Trophoblast cell (in vitro differentiated cells and primary cell): Measurements from ENCODE around the gene HOXB6.

Experiments used
- DNase-seq, 2 donors: peaks; one replicate each; pipeline ENCODE4 v3.0.0-alpha.2; 2016
- H2AFZ ChIP-seq: 2 replicates; pipeline ENCODE4 v1.6.1; 2013; ENCODE audit warnings: low read length, moderate library complexity, mild to moderate bottlenecking; ENCODE audit not compliant: insufficient read depth, poor library complexity
- H2AK5ac ChIP-seq: 2 replicates; pipeline ENCODE4 v1.6.1; 2013; ENCODE audit warnings: mild to moderate bottlenecking, low read length
- H2BK120ac ChIP-seq: 2 replicates; pipeline ENCODE4 v1.6.1; 2013; ENCODE audit warnings: low read length, mild to moderate bottlenecking, moderate library complexity; ENCODE audit not compliant: insufficient read depth, poor library complexity
- H2BK12ac ChIP-seq: 2 replicates; pipeline ENCODE4 v1.6.1; 2013; ENCODE audit warnings: mild to moderate bottlenecking, low read length, moderate library complexity
- H2BK5ac ChIP-seq: 2 replicates; pipeline ENCODE4 v1.6.1; 2013; ENCODE audit warnings: low read length, low read depth, moderate library complexity, mild to moderate bottlenecking; ENCODE audit not compliant: poor library complexity
- H3K14ac ChIP-seq: 2 replicates; pipeline ENCODE4 v1.6.1; 2013; ENCODE audit warnings: mild to moderate bottlenecking, low read length
- H3K18ac ChIP-seq: 2 replicates; pipeline ENCODE4 v1.6.1; 2013; ENCODE audit warnings: mild to moderate bottlenecking, low read length
- H3K23ac ChIP-seq: 2 replicates; pipeline ENCODE4 v1.6.1; 2013; ENCODE audit warnings: low read length
- H3K27ac ChIP-seq: 2 replicates; pipeline ENCODE4 v1.5.1; 2013; ENCODE audit warnings: low read depth, mild to moderate bottlenecking, inconsistent platforms, low read length, moderate library complexity
- H3K27me3 ChIP-seq: 2 replicates; pipeline ENCODE4 v1.6.1; 2013; ENCODE audit warnings: inconsistent platforms, mild to moderate bottlenecking, low read length, moderate library complexity; ENCODE audit not compliant: insufficient read depth
- H3K36me3 ChIP-seq, 2 experiments: 1 replicate in 1 of 2; 2 replicates in 1 of 2; pipeline ENCODE4 v1.6.1; 2013; ENCODE audit warnings: low read length in 2 of 2, mild to moderate bottlenecking in 2 of 2, moderate library complexity in 1 of 2; ENCODE audit not compliant: insufficient read depth in 2 of 2, control insufficient read depth in 1 of 2
- H3K4ac ChIP-seq: 2 replicates; pipeline ENCODE4 v1.6.1; 2013; ENCODE audit warnings: low read depth, mild to moderate bottlenecking, low read length, moderate library complexity
- H3K4me1 ChIP-seq, 2 experiments: 1 replicate in 1 of 2; 2 replicates in 1 of 2; pipeline ENCODE4 v1.6.1; 2013; ENCODE audit warnings: low read length in 2 of 2, mild to moderate bottlenecking in 2 of 2, moderate library complexity in 1 of 2; ENCODE audit not compliant: insufficient read depth in 2 of 2, control insufficient read depth in 1 of 2
- H3K4me2 ChIP-seq: 2 replicates; pipeline ENCODE4 v1.6.1; 2013; ENCODE audit warnings: inconsistent platforms, mild to moderate bottlenecking, low read length, moderate library complexity
- H3K4me3 ChIP-seq: 2 replicates; pipeline ENCODE4 v1.5.1; 2013; ENCODE audit warnings: mild to moderate bottlenecking, low read depth, low read length, inconsistent platforms
- H3K79me1 ChIP-seq: one replicate; pipeline ENCODE4 v1.6.1; 2013; ENCODE audit warnings: low read length
- H3K79me2 ChIP-seq: 2 replicates; pipeline ENCODE4 v1.6.1; 2013; ENCODE audit warnings: low read length, mild to moderate bottlenecking; ENCODE audit not compliant: control insufficient read depth, insufficient read depth, poor library complexity
- H3K9ac ChIP-seq: 2 replicates; pipeline ENCODE4 v1.6.1; 2013; ENCODE audit warnings: mild to moderate bottlenecking, low read length
- H3K9me3 ChIP-seq: 2 replicates; pipeline ENCODE4 v1.6.1; 2013; ENCODE audit warnings: low read depth, mild to moderate bottlenecking, control low read depth, inconsistent platforms, low read length; ENCODE audit not compliant: insufficient read depth
- H4K12ac ChIP-seq: 2 replicates; pipeline ENCODE4 v1.6.1; 2013; ENCODE audit warnings: low read depth, mild to moderate bottlenecking, low read length, moderate library complexity
- H4K8ac ChIP-seq: 2 replicates; pipeline ENCODE4 v1.6.1; 2013; ENCODE audit warnings: low read depth, mild to moderate bottlenecking, low read length, moderate library complexity
- H4K91ac ChIP-seq: one replicate; pipeline ENCODE4 v1.6.1; 2013; ENCODE audit warnings: low read depth, mild to moderate bottlenecking, low read length, moderate library complexity
- WGBS: extraction: QIAGEN DNeasy Blood & Tissue Kit; methylation state at CpG from one replicate; pipeline ENCODE4 v1.1.7; 2013; ENCODE audit warnings: missing lambda C conversion rate; ENCODE audit not compliant: insufficient read length, insufficient coverage; ENCODE audit errors: extremely low coverage; 5-methylcytosine and 5-hydroxymethylcytosine counted together

Gene HOXB6

DNA sequence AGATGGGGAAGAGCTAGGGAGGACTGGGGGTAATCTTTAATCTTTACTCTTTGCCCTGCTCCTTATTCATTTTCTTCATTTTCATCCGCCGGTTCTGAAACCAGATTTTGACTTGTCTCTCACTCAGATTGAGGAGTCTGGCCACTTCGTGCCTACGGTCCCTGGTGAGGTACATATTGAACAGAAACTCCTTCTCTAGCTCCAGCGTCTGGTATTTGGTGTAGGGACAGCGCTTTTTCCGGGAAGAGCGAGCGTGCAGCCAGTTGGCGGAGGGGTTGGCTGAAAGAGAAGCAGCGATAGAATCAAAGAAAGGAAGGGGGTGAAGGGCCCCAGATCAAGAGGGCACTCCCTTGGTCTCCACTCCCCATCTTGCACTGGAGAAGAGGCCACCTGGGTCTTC is 18.1 kb upstream of the HOXB6 start:
- no peak overlapping the region for H2BK120ac ChIP-seq
- H3K36me3 ChIP-seq = no peaks in the 10 kb centered on the region
- H3K79me2 ChIP-seq = no peaks in the 10 kb centered on the region
- no peak for DNase-seq
- no peak overlapping the region for H3K4ac ChIP-seq
- no CpG with 5 or more reads among the region's 11 CpGs for WGBS
- H3K14ac ChIP-seq = no peak overlapping the region
- no peak overlapping the region for H4K91ac ChIP-seq
- H3K18ac ChIP-seq = no peak overlapping the region
- peaks cover 95% of the 10 kb centered on the region for H3K27me3 ChIP-seq
- H4K8ac ChIP-seq = no peak overlapping the region
- H3K4me1 ChIP-seq = peaks cover 9 to 18% of the 10 kb centered on the region in 2 experiments
- no peaks in the 10 kb centered on the region for H3K79me1 ChIP-seq
- no peak overlapping the region for H2BK5ac ChIP-seq
- H3K23ac ChIP-seq = no peak overlapping the region
- H2AFZ ChIP-seq = no peak overlapping the region
- H2AK5ac ChIP-seq = no peak overlapping the region
- H4K12ac ChIP-seq = no peak overlapping the region
- H3K9me3 ChIP-seq = peaks cover 13% of the 10 kb centered on the region
- H3K9ac ChIP-seq = peak overlapping the region; percentile 25
- H2BK12ac ChIP-seq = no peak overlapping the region
- H3K27ac ChIP-seq = no peak overlapping the region
- no peak overlapping the region for H3K4me2 ChIP-seq
- no peak overlapping the region for H3K4me3 ChIP-seq

DNA sequence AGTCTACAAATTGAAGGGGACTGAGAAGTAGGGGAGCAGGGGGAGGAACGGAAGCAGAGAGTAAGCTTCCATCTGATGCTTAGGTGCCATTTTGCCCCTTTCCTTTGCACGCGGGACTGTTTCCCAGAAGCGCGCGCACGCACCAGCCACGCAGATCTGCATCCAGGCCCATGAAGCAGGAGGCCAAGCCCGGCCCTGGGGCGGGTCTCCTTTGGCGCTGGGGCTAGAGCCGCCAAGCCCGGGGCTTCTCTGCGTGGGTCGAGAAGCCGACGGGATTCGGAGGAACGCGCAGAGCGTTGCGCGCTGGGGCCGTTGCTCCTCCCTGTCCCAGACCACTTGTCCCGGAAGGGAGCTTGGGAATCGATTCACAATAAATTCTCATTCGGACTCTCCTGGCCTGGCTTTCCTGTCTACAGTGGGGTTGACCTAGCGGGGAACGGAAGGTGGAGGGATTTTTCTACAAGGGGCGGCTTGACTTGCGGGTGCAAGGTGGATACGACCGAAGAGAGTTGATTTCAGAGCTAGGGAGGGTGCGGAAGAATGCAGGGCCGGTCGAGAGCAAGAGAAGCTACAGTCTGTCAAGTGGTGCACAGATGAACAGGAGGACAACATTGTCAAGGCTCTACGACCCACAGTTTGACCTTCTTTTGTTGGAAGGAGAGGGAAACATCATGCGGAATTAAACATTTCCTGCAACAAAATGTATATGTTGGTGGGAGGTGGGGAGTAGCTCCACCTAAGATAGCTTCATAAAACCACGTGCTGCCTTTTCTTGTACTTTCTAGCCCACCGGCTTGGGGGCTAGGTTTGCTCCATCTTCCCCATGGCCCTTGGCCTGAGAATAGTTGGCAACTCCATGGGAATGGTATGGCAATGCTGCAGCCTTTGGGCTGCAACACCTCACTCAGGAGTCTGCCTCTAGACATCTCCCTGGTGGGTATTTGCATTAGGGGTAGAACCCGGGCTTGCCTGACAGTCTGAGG is 16.9 kb upstream of the HOXB6 start:
- Histone ChIP-seq H3K14ac (no peak overlapping the region), H2BK120ac (no peak overlapping the region), H2BK12ac (no peak overlapping the region), H4K8ac (no peak overlapping the region), H3K27ac (no peak overlapping the region), H3K4me1 (peaks cover 10 to 18% of the 10 kb centered on the region in 2 experiments), H3K4ac (no peak overlapping the region), H3K4me2 (no peak overlapping the region), H3K9ac (no peak overlapping the region), H3K36me3 (no peaks in the 10 kb centered on the region), H3K79me1 (no peaks in the 10 kb centered on the region), H2AK5ac (no peak overlapping the region), H3K27me3 (peaks cover 95% of the 10 kb centered on the region), H2AFZ (no peak overlapping the region), H3K4me3 (no peak overlapping the region), H3K18ac (no peak overlapping the region), H3K79me2 (no peaks in the 10 kb centered on the region), H3K23ac (no peak overlapping the region), H4K12ac (no peak overlapping the region), H3K9me3 (peaks cover 13% of the 10 kb centered on the region), H4K91ac (no peak overlapping the region), H2BK5ac (no peak overlapping the region)
- WGBS = no CpG with 5 or more reads among the region's 41 CpGs
- no peak for DNase-seq

DNA sequence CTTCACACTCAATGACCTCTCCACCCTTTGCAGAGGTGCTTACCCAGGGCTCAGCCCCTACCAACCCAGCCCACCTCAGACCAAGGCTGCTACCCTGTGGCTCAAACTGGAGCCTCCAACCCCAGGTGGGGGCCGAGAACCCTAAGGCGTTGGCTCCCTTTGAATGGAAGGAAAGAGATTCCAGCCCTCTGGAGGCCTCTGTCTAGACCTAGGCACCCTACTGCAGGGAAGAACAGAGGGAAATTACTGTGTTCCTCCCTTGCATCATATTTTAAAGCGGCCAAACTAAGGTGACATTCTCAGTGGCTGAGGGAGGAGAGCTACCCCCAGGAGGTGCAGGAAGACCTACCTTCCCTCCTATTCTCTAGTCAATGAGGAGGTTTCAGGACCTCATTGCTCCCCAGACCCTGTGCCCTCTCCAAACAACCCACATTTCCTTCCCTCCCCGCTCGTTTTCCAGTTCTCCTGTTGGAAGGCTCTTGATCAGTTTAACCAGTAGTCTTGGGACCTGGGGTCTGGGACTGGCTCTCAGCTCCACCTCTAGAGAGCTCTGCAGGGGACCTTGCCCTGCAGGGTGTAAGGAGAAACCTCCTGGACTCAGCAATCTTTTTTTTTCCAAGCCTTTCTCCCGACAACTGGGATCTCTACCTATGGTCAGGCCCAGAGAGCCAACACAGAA is 15.8 kb upstream of the HOXB6 start:
- Histone ChIP-seq H3K18ac (no peak overlapping the region), H3K9ac (no peak overlapping the region), H3K9me3 (peaks cover 15% of the 10 kb centered on the region), H2AK5ac (no peak overlapping the region), H3K4me1 (peaks cover 8 to 11% of the 10 kb centered on the region in 2 experiments), H3K27me3 (peaks cover 95% of the 10 kb centered on the region), H4K8ac (no peak overlapping the region), H3K4me3 (no peak overlapping the region), H3K14ac (no peak overlapping the region), H4K12ac (no peak overlapping the region), H3K79me1 (no peaks in the 10 kb centered on the region), H2BK12ac (no peak overlapping the region), H3K79me2 (no peaks in the 10 kb centered on the region), H3K23ac (no peak overlapping the region), H2BK5ac (no peak overlapping the region), H3K27ac (no peak overlapping the region), H3K4me2 (no peak overlapping the region), H4K91ac (no peak overlapping the region), H2BK120ac (no peak overlapping the region), H3K4ac (no peak overlapping the region), H2AFZ (no peak overlapping the region), H3K36me3 (no peaks in the 10 kb centered on the region)
- DNase-seq = no peak
- WGBS = no CpG with 5 or more reads among the region's 6 CpGs

DNA sequence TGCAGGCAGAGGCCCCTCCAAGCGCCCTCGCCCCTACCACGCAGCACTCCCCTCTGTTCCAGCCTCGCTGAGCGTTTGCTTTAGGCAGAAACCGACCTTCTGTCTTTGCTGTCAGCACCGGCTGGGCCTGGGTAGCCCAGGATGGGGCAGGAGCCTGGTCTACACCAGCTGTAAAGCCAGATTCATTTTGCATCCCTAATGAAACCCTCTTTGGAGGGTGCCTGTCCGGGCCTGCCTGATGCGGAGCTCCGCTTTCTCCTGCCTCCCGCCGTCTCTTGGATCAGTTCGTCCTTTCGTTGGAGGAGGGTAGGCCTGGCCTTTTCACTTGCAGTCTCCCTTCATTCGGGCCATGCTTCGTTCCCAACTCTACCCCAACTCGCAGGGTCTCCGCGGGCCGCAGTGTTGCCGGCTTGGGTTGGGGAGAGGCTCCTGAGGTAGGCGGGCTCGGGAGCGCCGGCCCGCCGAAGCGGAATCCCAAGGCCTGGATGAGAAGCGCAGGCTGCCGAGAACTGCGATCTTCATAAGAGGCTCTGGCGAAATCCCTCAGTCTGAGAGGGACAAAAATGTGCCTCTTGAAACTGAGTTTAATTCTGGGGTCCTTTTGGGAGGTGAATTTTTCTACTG is 15.2 kb upstream of the HOXB6 start:
- no CpG with 5 or more reads among the region's 32 CpGs for WGBS

More for the DNA sequence above, 15.2 kb upstream of the HOXB6 start:
- H3K79me2 ChIP-seq = no peaks in the 10 kb centered on the region
- no peak overlapping the region for H3K9ac ChIP-seq
- no peak overlapping the region for H2AK5ac ChIP-seq
- H3K4me1 ChIP-seq = peaks cover 3 to 5% of the 10 kb centered on the region in 2 experiments
- no peak overlapping the region for H4K12ac ChIP-seq
- no peak overlapping the region for H3K14ac ChIP-seq
- H2BK12ac ChIP-seq = no peak overlapping the region
- no peak overlapping the region for H2BK120ac ChIP-seq
- H4K8ac ChIP-seq = no peak overlapping the region
- no peak overlapping the region for H3K23ac ChIP-seq
- peaks cover 94% of the 10 kb centered on the region for H3K27me3 ChIP-seq
- no peak overlapping the region for H3K4me2 ChIP-seq
- no peak for DNase-seq
- no peak overlapping the region for H3K18ac ChIP-seq
- peaks cover 15% of the 10 kb centered on the region for H3K9me3 ChIP-seq
- no peak overlapping the region for H4K91ac ChIP-seq
- H3K36me3 ChIP-seq = no peaks in the 10 kb centered on the region
- H3K4ac ChIP-seq = no peak overlapping the region
- H3K79me1 ChIP-seq = no peaks in the 10 kb centered on the region
- H2BK5ac ChIP-seq = no peak overlapping the region
- H2AFZ ChIP-seq = no peak overlapping the region
- no peak overlapping the region for H3K4me3 ChIP-seq
- H3K27ac ChIP-seq = no peak overlapping the region
